Panc1 (cell line): ENCODE results near the gene GABRG3.

ENCODE experiments used
- POLR2AphosphoS5 ChIP-seq: IDR thresholded peaks from 2 replicates; pipeline ENCODE4 v1.6.1; 2012; ENCODE audit warnings: mild to moderate bottlenecking, low read depth, low read length, moderate library complexity
- TCF7L2 ChIP-seq: IDR thresholded peaks from 2 replicates; pipeline ENCODE4 v1.6.1; 2011; ENCODE audit warnings: mild to moderate bottlenecking, low read depth, low read length, inconsistent platforms
- TF ChIP-seq, protein P1 (sequence below): fragments of 450-650 bp; IDR thresholded peaks from 2 replicates; pipeline ENCODE4 v1.5.1; 2017; ENCODE audit warnings: mild to moderate bottlenecking
- TF ChIP-seq, protein P2 (sequence below), 2 experiments: IDR thresholded peaks; 2 replicates each; pipeline ENCODE4 v1.6.1; 2011 to 2012; ENCODE audit warnings: low read depth in 2 of 2, control low read depth in 1 of 2, low read length in 1 of 2, mild to moderate bottlenecking in 1 of 2, moderate library complexity in 1 of 2; ENCODE audit not compliant: insufficient read depth in 1 of 2

DNA sequence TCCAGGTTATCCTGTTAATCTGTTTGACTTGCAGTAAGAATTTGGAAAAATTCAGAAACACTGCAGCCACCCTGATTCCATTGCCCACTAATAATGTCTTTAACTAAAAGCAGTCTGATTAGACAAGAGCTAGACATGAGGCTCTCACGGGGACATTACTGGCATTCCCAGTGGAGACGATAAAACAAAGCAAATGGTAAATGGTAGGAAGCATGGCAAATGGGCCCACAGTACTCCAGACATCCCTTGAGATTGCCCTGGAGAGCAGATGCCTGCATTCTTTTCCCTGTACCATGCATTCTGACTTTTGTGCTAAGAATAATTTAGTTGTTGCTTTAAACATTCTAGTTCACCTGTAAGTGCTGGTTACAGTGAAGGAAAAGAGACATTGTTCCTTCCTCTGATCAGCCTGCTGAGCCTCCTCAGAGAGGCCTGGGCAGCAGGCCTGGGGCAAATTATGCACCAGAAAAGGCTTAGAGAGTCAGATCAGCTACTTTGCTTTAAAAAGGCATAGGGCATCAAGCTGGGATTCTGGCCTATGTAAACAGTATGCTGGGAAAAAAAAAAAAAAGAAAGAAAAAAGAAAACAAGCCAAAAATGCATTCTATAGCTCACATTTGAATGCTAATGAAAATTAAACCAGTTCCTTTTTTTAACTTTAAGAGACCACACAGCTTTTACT, 204.6 kb downstream of the GABRG3 start:
- TF ChIP-seq POLR2AphosphoS5 (no peak), TCF7L2 (no peak)
- TF ChIP-seq, protein P1, sequence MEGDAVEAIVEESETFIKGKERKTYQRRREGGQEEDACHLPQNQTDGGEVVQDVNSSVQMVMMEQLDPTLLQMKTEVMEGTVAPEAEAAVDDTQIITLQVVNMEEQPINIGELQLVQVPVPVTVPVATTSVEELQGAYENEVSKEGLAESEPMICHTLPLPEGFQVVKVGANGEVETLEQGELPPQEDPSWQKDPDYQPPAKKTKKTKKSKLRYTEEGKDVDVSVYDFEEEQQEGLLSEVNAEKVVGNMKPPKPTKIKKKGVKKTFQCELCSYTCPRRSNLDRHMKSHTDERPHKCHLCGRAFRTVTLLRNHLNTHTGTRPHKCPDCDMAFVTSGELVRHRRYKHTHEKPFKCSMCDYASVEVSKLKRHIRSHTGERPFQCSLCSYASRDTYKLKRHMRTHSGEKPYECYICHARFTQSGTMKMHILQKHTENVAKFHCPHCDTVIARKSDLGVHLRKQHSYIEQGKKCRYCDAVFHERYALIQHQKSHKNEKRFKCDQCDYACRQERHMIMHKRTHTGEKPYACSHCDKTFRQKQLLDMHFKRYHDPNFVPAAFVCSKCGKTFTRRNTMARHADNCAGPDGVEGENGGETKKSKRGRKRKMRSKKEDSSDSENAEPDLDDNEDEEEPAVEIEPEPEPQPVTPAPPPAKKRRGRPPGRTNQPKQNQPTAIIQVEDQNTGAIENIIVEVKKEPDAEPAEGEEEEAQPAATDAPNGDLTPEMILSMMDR = no peak
- TF ChIP-seq, protein P2, sequence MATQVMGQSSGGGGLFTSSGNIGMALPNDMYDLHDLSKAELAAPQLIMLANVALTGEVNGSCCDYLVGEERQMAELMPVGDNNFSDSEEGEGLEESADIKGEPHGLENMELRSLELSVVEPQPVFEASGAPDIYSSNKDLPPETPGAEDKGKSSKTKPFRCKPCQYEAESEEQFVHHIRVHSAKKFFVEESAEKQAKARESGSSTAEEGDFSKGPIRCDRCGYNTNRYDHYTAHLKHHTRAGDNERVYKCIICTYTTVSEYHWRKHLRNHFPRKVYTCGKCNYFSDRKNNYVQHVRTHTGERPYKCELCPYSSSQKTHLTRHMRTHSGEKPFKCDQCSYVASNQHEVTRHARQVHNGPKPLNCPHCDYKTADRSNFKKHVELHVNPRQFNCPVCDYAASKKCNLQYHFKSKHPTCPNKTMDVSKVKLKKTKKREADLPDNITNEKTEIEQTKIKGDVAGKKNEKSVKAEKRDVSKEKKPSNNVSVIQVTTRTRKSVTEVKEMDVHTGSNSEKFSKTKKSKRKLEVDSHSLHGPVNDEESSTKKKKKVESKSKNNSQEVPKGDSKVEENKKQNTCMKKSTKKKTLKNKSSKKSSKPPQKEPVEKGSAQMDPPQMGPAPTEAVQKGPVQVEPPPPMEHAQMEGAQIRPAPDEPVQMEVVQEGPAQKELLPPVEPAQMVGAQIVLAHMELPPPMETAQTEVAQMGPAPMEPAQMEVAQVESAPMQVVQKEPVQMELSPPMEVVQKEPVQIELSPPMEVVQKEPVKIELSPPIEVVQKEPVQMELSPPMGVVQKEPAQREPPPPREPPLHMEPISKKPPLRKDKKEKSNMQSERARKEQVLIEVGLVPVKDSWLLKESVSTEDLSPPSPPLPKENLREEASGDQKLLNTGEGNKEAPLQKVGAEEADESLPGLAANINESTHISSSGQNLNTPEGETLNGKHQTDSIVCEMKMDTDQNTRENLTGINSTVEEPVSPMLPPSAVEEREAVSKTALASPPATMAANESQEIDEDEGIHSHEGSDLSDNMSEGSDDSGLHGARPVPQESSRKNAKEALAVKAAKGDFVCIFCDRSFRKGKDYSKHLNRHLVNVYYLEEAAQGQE (IDR thresholded peaks at IDR 0.05; ENCODE audit: insufficient read depth in 1 of 2, low read depth in 2 of 2, low read length in 1 of 2) = no peak
